Fibroblast of the aortic adventitia (primary cell): ENCODE results near the gene GALR3. TPM values are rescaled to one million over a fixed set of nuclear protein-coding genes. Genes with fewer than 3 reads are reported as not detected.

Source experiments
- DNase-seq: peaks from one replicate; pipeline ENCODE4 v3.0.0-alpha.2; 2010; ENCODE audit warnings: low read depth
- H3K4me3 ChIP-seq: 2 replicates; pipeline ENCODE4 v1.5.1; 2011; ENCODE audit warnings: low read depth, mild to moderate bottlenecking, control low read depth, low read length, moderate library complexity
- total RNA-seq: library from RNA; depleted of rRNA; stranded (reverse); fragments of >200 nt; gene quantifications from 2 replicates; pipeline ENCODE4 v1.2.3, GENCODE V29; 2012; ENCODE audit warnings: low replicate concordance
- TF ChIP-seq, protein P1 (sequence below): IDR thresholded peaks from 2 replicates; pipeline ENCODE4 v1.5.1; 2011; ENCODE audit warnings: mild to moderate bottlenecking, low read length, control low read depth, inconsistent platforms; ENCODE audit not compliant: insufficient read depth

The GALR3 gene
- total RNA-seq, 1 donor, result not detected

DNA sequence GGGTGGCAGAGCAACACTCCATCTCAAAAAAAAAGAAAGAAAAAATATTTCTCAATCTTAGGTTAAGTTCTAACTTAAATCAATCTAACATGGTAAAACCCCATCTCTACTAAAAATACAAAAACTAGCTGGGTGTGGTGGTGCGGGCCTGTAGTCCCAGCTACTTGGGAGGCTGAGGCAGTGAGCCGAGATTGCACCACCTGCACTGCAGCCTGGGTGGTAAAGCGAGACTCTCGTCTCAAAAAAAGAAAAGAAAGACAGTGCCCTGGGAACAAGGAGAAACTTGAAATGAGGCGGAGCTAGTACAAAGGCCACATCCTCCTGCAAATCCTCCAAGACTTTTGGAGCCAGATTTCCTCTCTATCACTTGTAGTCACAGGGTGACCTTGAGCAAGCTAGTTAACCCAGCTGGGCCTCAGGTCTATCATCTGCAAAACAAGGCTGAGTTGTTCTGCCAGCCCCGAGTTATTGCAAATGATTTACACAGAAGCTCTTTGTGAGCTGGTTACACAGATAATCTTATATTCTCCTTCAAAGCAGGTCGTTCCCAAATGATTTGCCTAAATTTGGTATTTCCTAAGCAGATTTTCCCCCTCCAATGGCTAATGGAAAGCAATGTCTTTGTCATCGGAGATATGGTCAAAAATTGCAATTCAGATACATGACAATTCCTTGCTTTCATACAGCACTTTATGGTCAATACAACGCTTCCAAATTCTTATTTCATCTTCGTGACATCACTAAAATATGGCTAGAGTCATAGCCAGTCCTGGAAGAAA, 19.0 kb downstream of the GALR3 start:
- DNase-seq, result no peak
- H3K4me3 ChIP-seq, result peak overlapping the region; percentile 79
- TF ChIP-seq, protein P1, sequence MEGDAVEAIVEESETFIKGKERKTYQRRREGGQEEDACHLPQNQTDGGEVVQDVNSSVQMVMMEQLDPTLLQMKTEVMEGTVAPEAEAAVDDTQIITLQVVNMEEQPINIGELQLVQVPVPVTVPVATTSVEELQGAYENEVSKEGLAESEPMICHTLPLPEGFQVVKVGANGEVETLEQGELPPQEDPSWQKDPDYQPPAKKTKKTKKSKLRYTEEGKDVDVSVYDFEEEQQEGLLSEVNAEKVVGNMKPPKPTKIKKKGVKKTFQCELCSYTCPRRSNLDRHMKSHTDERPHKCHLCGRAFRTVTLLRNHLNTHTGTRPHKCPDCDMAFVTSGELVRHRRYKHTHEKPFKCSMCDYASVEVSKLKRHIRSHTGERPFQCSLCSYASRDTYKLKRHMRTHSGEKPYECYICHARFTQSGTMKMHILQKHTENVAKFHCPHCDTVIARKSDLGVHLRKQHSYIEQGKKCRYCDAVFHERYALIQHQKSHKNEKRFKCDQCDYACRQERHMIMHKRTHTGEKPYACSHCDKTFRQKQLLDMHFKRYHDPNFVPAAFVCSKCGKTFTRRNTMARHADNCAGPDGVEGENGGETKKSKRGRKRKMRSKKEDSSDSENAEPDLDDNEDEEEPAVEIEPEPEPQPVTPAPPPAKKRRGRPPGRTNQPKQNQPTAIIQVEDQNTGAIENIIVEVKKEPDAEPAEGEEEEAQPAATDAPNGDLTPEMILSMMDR, result no peak

DNA sequence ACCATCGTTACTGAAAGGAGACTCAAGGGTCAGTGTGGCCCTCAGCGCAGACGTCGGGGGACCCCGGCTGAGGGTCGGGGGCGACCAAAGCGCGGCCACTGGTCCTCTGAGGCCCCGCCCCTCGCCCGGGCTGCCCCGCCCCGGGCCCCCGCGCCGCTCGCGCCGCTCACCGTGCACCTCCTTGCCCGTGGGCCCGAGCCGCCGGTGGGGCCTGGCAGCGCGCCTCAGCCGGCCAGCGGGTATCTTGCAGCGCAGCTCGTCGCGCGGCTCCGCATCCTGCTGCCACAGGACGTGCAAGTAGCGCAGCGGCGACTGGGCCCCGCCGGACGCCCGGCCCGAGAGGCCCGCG, 20.5 kb downstream of the GALR3 start:
- H3K4me3 ChIP-seq, result peak overlapping the region; percentile 79
- TF ChIP-seq, protein P1, result no peak
- DNase-seq, result no peak

DNA sequence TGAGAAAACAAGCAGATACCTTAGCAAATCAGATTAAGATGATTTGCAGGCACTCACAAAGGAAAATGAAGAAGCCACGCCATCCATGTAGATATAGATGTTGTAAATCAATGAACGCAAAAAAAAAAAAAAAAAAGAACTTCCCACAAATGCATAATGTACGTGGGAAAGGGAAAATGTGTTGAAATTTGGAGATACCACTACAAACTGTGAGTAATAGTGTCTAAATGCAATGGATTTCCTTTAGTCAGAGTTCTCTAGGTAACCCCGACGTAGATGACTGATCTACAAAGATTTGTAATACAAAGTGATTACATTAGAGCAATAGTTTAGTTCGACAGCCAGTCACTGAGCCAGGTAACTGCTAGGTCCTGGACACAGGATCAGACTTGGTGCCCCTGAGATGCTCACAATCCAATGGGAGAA, 21.7 kb downstream of the GALR3 start:
- DNase-seq, result no peak
- H3K4me3 ChIP-seq, result peak overlapping the region; percentile 55
- TF ChIP-seq, protein P1, result no peak

DNA sequence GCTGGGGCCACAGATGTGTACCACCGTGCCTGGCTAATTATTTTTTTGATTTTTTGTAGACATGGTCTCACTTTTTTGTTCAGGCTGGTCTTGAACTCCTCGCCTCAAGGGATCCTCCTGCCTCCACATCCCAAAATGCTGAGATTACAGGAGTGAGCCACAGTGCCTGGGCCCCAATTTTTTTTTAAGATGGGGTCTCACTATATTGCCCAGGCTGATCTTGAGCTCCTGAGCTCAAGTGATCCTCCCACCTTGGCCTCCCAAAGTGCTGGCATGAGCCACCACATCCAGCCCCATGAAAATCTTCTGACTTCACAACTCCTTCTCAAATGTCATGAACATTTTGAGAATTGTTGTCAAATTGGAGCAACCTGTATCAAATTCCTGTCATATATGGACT, 23.3 kb downstream of the GALR3 start:
- DNase-seq, result no peak
- TF ChIP-seq, protein P1, result no peak
- H3K4me3 ChIP-seq, result no peak overlapping the region

DNA sequence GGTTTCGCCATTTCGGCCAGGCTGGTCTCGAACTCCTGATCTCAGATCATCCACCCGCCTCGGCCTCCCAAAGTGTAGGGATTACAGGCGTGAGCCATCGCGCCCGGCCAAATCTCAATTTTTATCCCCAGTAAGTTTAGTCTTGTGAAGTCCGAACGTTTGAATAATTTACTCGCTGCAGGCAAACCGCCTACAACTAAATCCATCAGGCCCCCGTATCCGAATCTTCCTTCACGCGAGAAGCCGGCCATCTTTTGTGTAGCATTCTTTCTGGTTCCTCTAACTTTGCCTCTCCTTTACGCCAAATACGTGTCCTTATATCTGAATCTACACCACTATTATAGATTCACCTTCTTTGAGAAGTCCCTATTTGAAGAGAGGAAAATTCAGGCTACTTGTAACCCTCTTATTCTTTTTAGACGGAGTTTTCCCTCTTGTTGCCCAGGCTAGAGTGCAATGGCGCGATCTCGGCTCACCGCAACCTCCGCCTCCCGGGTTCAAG, 25.5 kb downstream of the GALR3 start:
- TF ChIP-seq, protein P1, result no peak
- H3K4me3 ChIP-seq, result peak overlapping the region; percentile 80
- DNase-seq, result peak; percentile 42

DNA sequence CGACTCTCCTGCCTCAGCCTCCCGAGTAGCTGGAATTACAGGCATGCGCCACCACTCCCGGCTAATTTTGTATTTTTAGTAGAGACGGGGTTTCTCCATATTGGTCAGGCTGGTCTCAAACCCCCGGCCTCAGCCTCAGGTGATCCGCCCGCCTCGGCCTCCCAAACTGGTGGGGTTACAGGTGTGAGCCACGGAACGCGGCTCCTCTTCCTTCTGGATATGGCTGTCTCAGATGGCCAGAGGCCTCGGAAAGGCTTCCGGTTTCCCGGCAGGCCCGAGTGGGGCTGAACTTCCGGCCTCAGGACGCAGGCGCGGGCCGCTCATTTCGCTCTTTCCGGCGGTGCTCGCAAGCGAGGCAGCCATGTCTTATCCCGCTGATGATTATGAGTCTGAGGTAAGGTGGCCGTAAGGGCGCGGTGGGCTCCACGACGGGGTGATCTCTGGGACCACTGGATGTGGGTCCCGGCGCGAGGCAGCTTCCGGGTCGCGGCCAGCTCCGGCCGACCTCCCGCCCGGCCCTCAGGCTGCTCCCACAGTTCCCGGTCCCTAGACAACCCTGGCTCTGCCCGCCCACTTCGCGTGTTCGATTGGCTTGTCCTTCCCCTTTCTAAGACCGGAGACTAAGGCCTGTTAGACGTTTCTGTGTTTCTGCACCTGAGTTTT, 26.0 kb downstream of the GALR3 start, which contains the start of gene EIF3L:
EIF3L (plus strand) TSS at position 331 of the 663 bp plus-strand sequence; CDS start at position 362, 31 bp downstream.
- TF ChIP-seq, protein P1, result no peak
- peak; percentile 83 for DNase-seq
- peak within 1 kb of the TSS; percentile 80 for H3K4me3 ChIP-seq
